Karpas-422 (cell line): Measurements from ENCODE around the gene SMIM36. TPM values are rescaled to one million over a fixed set of nuclear protein-coding genes. Genes with fewer than 3 reads are reported as not detected.
"Not testable (repeated sequence)": the region's sequence is repeated elsewhere in the genome, so short reads cannot be mapped to it uniquely, and the experiment has no call there.

Source experiments
- DNase-seq: peaks from one replicate; pipeline ENCODE4 v3.0.0-alpha.2; 2015
- H2AFZ ChIP-seq: fragments of 200-600 bp; sonication (generic); 2 replicates; pipeline ENCODE4 v1.6.1; 2014; ENCODE audit warnings: antibody characterized with exemption, low read length, mixed read lengths
- H3K27ac ChIP-seq: fragments of 200-600 bp; sonication (generic); 2 replicates; pipeline ENCODE4 v1.5.1; 2014; ENCODE audit warnings: mild to moderate bottlenecking, low read length, moderate library complexity
- H3K27me3 ChIP-seq: fragments of 200-600 bp; sonication (generic); 2 replicates; pipeline ENCODE4 v1.6.1; 2014; ENCODE audit warnings: low read length, mixed read lengths
- H3K36me3 ChIP-seq: fragments of 200-600 bp; sonication (generic); 2 replicates; pipeline ENCODE4 v1.6.1; 2014; ENCODE audit warnings: low read length, mixed read lengths; ENCODE audit not compliant: insufficient read depth
- H3K4me1 ChIP-seq: fragments of 200-600 bp; sonication (generic); 2 replicates; pipeline ENCODE4 v1.6.1; 2014; ENCODE audit warnings: mild to moderate bottlenecking, low read length, mixed read lengths
- H3K4me2 ChIP-seq: fragments of 200-600 bp; sonication (generic); 2 replicates; pipeline ENCODE4 v1.6.1; 2014; ENCODE audit warnings: low read length, low read depth, mild to moderate bottlenecking; ENCODE audit not compliant: poor library complexity, severe bottlenecking
- H3K4me3 ChIP-seq: fragments of 200-600 bp; sonication (generic); 2 replicates; pipeline ENCODE4 v1.5.1; 2014; ENCODE audit warnings: mild to moderate bottlenecking, antibody characterized with exemption, low read length, mixed read lengths
- H3K79me2 ChIP-seq: fragments of 200-600 bp; sonication (generic); 2 replicates; pipeline ENCODE4 v1.6.1; 2014; ENCODE audit warnings: mild to moderate bottlenecking, low read length, mixed read lengths
- H3K9ac ChIP-seq: fragments of 200-600 bp; sonication (generic); 2 replicates; pipeline ENCODE4 v1.6.0; 2014; ENCODE audit warnings: low read length
- H3K9me2 ChIP-seq: fragments of 200-600 bp; sonication (generic), shearing (Covaris generic); replicated peaks from 2 replicates; pipeline ENCODE4 v1.6.0; 2014; ENCODE audit warnings: mild to moderate bottlenecking, low read length, moderate library complexity; ENCODE audit not compliant: insufficient read depth
- H3K9me3 ChIP-seq: fragments of 300-700, 200-600 bp; sonication (generic); 2 replicates; pipeline ENCODE4 v1.6.1; 2014; ENCODE audit warnings: low read length, mixed read lengths
- H4K20me1 ChIP-seq: fragments of 200-600 bp; sonication (generic); 2 replicates; pipeline ENCODE4 v1.6.1; 2014; ENCODE audit warnings: mild to moderate bottlenecking, antibody characterized with exemption, low read length, low read depth; ENCODE audit not compliant: insufficient read depth
- total RNA-seq: library from RNA; depleted of rRNA; stranded (reverse); fragments of >200 nt; shearing (Covaris generic); gene quantifications from 2 replicates; pipeline ENCODE4 v1.2.3, GENCODE V29; 2014; ENCODE audit warnings: low replicate concordance

The SMIM36 gene
- total RNA-seq, 1 experiment from 2014 or later: not detected

- no peak for DNase-seq
- Histone ChIP-seq H3K4me1 (peaks cover 48% of the 10 kb centered on the region), H3K9me3 (no peaks in the 10 kb centered on the region), H3K4me2 (no peak overlapping the region), H3K9me2 (no peaks in the 10 kb centered on the region), H3K27ac (no peak overlapping the region), H2AFZ (no peak overlapping the region), H3K79me2 (no peaks in the 10 kb centered on the region), H3K4me3 (no peak overlapping the region), H3K36me3 (no peaks in the 10 kb centered on the region), H3K27me3 (no peaks in the 10 kb centered on the region), H3K9ac (no peak overlapping the region), H4K20me1 (no peaks in the 10 kb centered on the region)
Measured at GRCh38 chr17:55432358-55433028, 78.8 kb downstream of the SMIM36 start.

GRCh38 chr17:55431914-55432313 is 79.3 kb downstream of the SMIM36 start:
- H3K4me3 ChIP-seq, H3K27ac ChIP-seq, H3K4me2 ChIP-seq, H3K27me3 ChIP-seq, H3K9me2 ChIP-seq, H3K9ac ChIP-seq, H4K20me1 ChIP-seq, H3K36me3 ChIP-seq, H3K9me3 ChIP-seq, DNase-seq, H2AFZ ChIP-seq, H3K79me2 ChIP-seq: not testable (repeated sequence)
- peaks cover 48% of the 10 kb centered on the region for H3K4me1 ChIP-seq

- H3K27ac ChIP-seq: peak overlapping the region; percentile 71
- no peaks in the 10 kb centered on the region for H3K9me2 ChIP-seq
- H3K4me1 ChIP-seq: peaks cover 46% of the 10 kb centered on the region
- no peaks in the 10 kb centered on the region for H3K9me3 ChIP-seq
- no peaks in the 10 kb centered on the region for H3K27me3 ChIP-seq
- DNase-seq: no peak
- H4K20me1 ChIP-seq: no peaks in the 10 kb centered on the region
- H3K79me2 ChIP-seq: no peaks in the 10 kb centered on the region
- peak overlapping the region; percentile 59 for H2AFZ ChIP-seq
- H3K4me2 ChIP-seq: peak overlapping the region; percentile 31
- no peaks in the 10 kb centered on the region for H3K36me3 ChIP-seq
- no peak overlapping the region for H3K9ac ChIP-seq
- H3K4me3 ChIP-seq: no peak overlapping the region
Measured at GRCh38 chr17:55430541-55431288, 80.5 kb downstream of the SMIM36 start.

- Histone ChIP-seq H3K27me3 (no peaks in the 10 kb centered on the region), H3K9me2 (no peaks in the 10 kb centered on the region), H3K27ac (no peak overlapping the region), H3K36me3 (no peaks in the 10 kb centered on the region), H3K79me2 (no peaks in the 10 kb centered on the region), H2AFZ (no peak overlapping the region), H3K4me1 (peaks cover 64% of the 10 kb centered on the region), H3K4me2 (no peak overlapping the region), H3K9ac (no peak overlapping the region), H3K9me3 (no peaks in the 10 kb centered on the region), H4K20me1 (no peaks in the 10 kb centered on the region), H3K4me3 (no peak overlapping the region)
- no peak for DNase-seq
Measured at GRCh38 chr17:55427587-55427882, 83.7 kb downstream of the SMIM36 start.

GRCh38 chr17:55426851-55427586 is 84.2 kb downstream of the SMIM36 start:
- no peaks in the 10 kb centered on the region for H3K36me3 ChIP-seq
- DNase-seq: no peak
- H3K9me3 ChIP-seq: no peaks in the 10 kb centered on the region
- no peak overlapping the region for H3K9ac ChIP-seq
- peak overlapping the region; percentile 27; the same call in 1 of the 2 replicates for H3K27ac ChIP-seq
- no peaks in the 10 kb centered on the region for H3K79me2 ChIP-seq
- H4K20me1 ChIP-seq: no peaks in the 10 kb centered on the region
- peak overlapping the region; percentile 67; the same call in 1 of the 2 replicates for H2AFZ ChIP-seq
- no peaks in the 10 kb centered on the region for H3K9me2 ChIP-seq
- no peak overlapping the region for H3K4me3 ChIP-seq
- peaks cover 70% of the 10 kb centered on the region for H3K4me1 ChIP-seq
- H3K4me2 ChIP-seq: peak overlapping the region; percentile 14
- H3K27me3 ChIP-seq: no peaks in the 10 kb centered on the region

GRCh38 chr17:55424893-55425540 is 86.2 kb downstream of the SMIM36 start:
- DNase-seq: peak; percentile 88

GRCh38 chr17:55423535-55423934 is 87.7 kb downstream of the SMIM36 start:
- no peak overlapping the region for H3K4me2 ChIP-seq
- H3K4me3 ChIP-seq: no peak overlapping the region
- H3K4me1 ChIP-seq: peaks cover 77% of the 10 kb centered on the region

More at GRCh38 chr17:55424893-55425540, 86.2 kb downstream of the SMIM36 start:
- H3K9me2 ChIP-seq: no peaks in the 10 kb centered on the region
- peak overlapping the region; percentile 33 for H3K4me3 ChIP-seq
- no peaks in the 10 kb centered on the region for H3K27me3 ChIP-seq
- H3K36me3 ChIP-seq: no peaks in the 10 kb centered on the region; the same call in 1 of the 2 replicates
- no peaks in the 10 kb centered on the region for H4K20me1 ChIP-seq
- peak overlapping the region; percentile 38 for H3K9ac ChIP-seq
- no peaks in the 10 kb centered on the region for H3K9me3 ChIP-seq
- peak overlapping the region; percentile 97 for H3K27ac ChIP-seq
- peaks cover 62% of the 10 kb centered on the region for H3K4me1 ChIP-seq
- H3K4me2 ChIP-seq: peak overlapping the region; percentile 67
- H3K79me2 ChIP-seq: peaks cover 17% of the 10 kb centered on the region
- H2AFZ ChIP-seq: 0 out of 2 replicates have a peak overlapping the region, but pooled peaks have one; percentile 2

GRCh38 chr17:55422828-55423164 is 88.5 kb downstream of the SMIM36 start:
- Histone ChIP-seq H3K27ac (peak overlapping the region; percentile 97; the same call in 1 of the 2 replicates), H3K79me2 (peaks cover 39% of the 10 kb centered on the region), H3K4me2 (peak overlapping the region; percentile 84), H3K4me1 (peaks cover 80% of the 10 kb centered on the region), H3K36me3 (peaks cover 14% of the 10 kb centered on the region)
- not testable (repeated sequence) for H4K20me1 ChIP-seq, H3K9me3 ChIP-seq, H3K4me3 ChIP-seq, DNase-seq, H2AFZ ChIP-seq, H3K27me3 ChIP-seq, H3K9ac ChIP-seq, H3K9me2 ChIP-seq

More at GRCh38 chr17:55423535-55423934, 87.7 kb downstream of the SMIM36 start:
- H3K9me3 ChIP-seq: no peaks in the 10 kb centered on the region
- peaks cover 31% of the 10 kb centered on the region for H3K79me2 ChIP-seq
- H4K20me1 ChIP-seq: no peaks in the 10 kb centered on the region
- peaks cover 14% of the 10 kb centered on the region for H3K36me3 ChIP-seq
- no peaks in the 10 kb centered on the region for H3K9me2 ChIP-seq
- H2AFZ ChIP-seq: no peak overlapping the region
- peak overlapping the region; percentile 97; the same call in 1 of the 2 replicates for H3K27ac ChIP-seq
- H3K9ac ChIP-seq: no peak overlapping the region
- no peaks in the 10 kb centered on the region for H3K27me3 ChIP-seq
- no peak for DNase-seq
